ENCODE measurements around the gene TMED10.

DNA sequence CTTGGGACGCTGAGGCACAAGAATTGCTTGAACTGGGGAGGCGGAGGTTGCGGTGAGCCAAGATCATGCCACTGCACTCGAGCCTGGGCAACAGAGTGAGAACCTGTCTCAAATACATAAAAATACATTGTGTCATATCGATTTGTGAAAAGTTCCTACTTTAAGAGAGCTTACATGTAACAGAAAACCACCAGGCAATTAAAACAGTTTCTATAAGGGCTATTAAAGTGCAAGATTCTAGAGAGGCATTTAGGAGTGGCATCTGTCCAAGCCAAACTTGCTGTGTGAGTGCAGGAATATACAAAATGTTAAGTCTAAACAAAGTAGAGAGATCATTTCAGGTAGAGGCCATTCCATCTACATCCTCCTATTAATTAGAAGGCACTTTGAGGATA is 47.8 kb downstream of the TMED10 start:
- TF ChIP-seq POLR2A (IDR thresholded peaks at IDR 0.05) (no peak), POLR2AphosphoS5 (IDR thresholded peaks at IDR 0.05) (no peak), EP300 (IDR thresholded peaks at IDR 0.05) (no peak)
- TF ChIP-seq, protein P1, sequence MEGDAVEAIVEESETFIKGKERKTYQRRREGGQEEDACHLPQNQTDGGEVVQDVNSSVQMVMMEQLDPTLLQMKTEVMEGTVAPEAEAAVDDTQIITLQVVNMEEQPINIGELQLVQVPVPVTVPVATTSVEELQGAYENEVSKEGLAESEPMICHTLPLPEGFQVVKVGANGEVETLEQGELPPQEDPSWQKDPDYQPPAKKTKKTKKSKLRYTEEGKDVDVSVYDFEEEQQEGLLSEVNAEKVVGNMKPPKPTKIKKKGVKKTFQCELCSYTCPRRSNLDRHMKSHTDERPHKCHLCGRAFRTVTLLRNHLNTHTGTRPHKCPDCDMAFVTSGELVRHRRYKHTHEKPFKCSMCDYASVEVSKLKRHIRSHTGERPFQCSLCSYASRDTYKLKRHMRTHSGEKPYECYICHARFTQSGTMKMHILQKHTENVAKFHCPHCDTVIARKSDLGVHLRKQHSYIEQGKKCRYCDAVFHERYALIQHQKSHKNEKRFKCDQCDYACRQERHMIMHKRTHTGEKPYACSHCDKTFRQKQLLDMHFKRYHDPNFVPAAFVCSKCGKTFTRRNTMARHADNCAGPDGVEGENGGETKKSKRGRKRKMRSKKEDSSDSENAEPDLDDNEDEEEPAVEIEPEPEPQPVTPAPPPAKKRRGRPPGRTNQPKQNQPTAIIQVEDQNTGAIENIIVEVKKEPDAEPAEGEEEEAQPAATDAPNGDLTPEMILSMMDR (IDR thresholded peaks at IDR 0.05): no peak
